PFSK-1 (cell line): ENCODE data around the gene GPC6.

ENCODE experiments used
- POLR2AphosphoS5 ChIP-seq: IDR thresholded peaks from 2 replicates; pipeline ENCODE4 v1.6.1; 2012; ENCODE audit warnings: low read depth, mild to moderate bottlenecking, control low read depth, low read length, moderate library complexity
- REST ChIP-seq, 2 experiments: IDR thresholded peaks; 2 replicates each; pipeline versions ENCODE4 v1.6.1 to v1.8.0; 2011 to 2012; ENCODE audit warnings: low read depth in 2 of 2, low read length in 2 of 2, control low read depth in 1 of 2, inconsistent platforms in 1 of 2, mild to moderate bottlenecking in 1 of 2, moderate library complexity in 1 of 2; ENCODE audit not compliant: insufficient read depth in 1 of 2
- SIN3A ChIP-seq: IDR thresholded peaks from 2 replicates; pipeline ENCODE4 v1.6.1; 2012; ENCODE audit warnings: mild to moderate bottlenecking, low read length, moderate library complexity, borderline replicate concordance; ENCODE audit not compliant: insufficient read depth

GRCh38 chr13:93228643-93228937, 2.0 kb downstream of the GPC6 start:
- no peak for TF ChIP-seq POLR2AphosphoS5
- no peak for TF ChIP-seq SIN3A
- TF ChIP-seq REST (IDR thresholded peaks at IDR 0.05; ENCODE audit: insufficient read depth in 1 of 2, low read depth in 2 of 2, low read length in 2 of 2) = no peak
